HepG2 (cell line): Measurements from ENCODE around the gene GH2. TPM values are rescaled to one million over a fixed set of nuclear protein-coding genes. Genes with fewer than 3 reads are reported as not detected.

Experiments used
- AKAP8 ChIP-seq: sonication (generic); formaldehyde crosslinking; IDR thresholded peaks from 2 replicates; pipeline ENCODE4 v1.5.1; 2020; ENCODE audit warnings: mild to moderate bottlenecking, missing genetic modification reagents
- BORCS8-MEF2B ChIP-seq: sonication (generic); formaldehyde crosslinking; IDR thresholded peaks from 2 replicates; pipeline ENCODE4 v1.8.0; 2022; ENCODE audit warnings: mild to moderate bottlenecking, missing genetic modification reagents
- CCDC6 ChIP-seq: sonication (generic); formaldehyde crosslinking; IDR thresholded peaks from 2 replicates; pipeline ENCODE4 v1.8.1; 2022; ENCODE audit warnings: mild to moderate bottlenecking, missing genetic modification reagents, moderate library complexity
- CENPT ChIP-seq: sonication (generic); formaldehyde crosslinking; IDR thresholded peaks from 2 replicates; pipeline ENCODE4 v1.8.0; 2022; ENCODE audit warnings: low read depth, mild to moderate bottlenecking, moderate library complexity, missing genetic modification reagents
- ELK4 ChIP-seq: sonication (generic); formaldehyde crosslinking; IDR thresholded peaks from 2 replicates; pipeline ENCODE4 v1.9.0; 2021; ENCODE audit warnings: missing genetic modification reagents, borderline replicate concordance
- FOXA3 ChIP-seq: IDR thresholded peaks from 2 replicates; pipeline ENCODE4 v1.6.1; 2016; ENCODE audit warnings: missing genetic modification reagents, missing compliant biosample characterization
- FOXO1 ChIP-seq: sonication (generic); formaldehyde crosslinking; IDR thresholded peaks from 2 replicates; pipeline ENCODE4 v1.4.0; 2020; ENCODE audit warnings: missing genetic modification reagents
- HCFC1 ChIP-seq: fragments of 150-350 bp; IDR thresholded peaks from 2 replicates; pipeline ENCODE4 v1.6.1; 2014; ENCODE audit warnings: low read depth, low read length
- KDM4B ChIP-seq: sonication (generic); formaldehyde crosslinking; IDR thresholded peaks from 2 replicates; pipeline ENCODE4 v1.4.0; 2020; ENCODE audit warnings: missing genetic modification reagents
- KIAA2018 ChIP-seq: sonication (generic); formaldehyde crosslinking; IDR thresholded peaks from 2 replicates; pipeline ENCODE4 v1.5.0; 2020; ENCODE audit warnings: mild to moderate bottlenecking, missing genetic modification reagents, borderline replicate concordance
- MEIS2 ChIP-seq: sonication (generic); formaldehyde crosslinking; IDR thresholded peaks from 2 replicates; pipeline ENCODE4 v1.9.0; 2021; ENCODE audit warnings: mild to moderate bottlenecking, missing genetic modification reagents
- RARA ChIP-seq: IDR thresholded peaks from 2 replicates; pipeline ENCODE4 v1.6.1; 2016; ENCODE audit warnings: missing genetic modification reagents, missing compliant biosample characterization
- SIN3A ChIP-seq: IDR thresholded peaks from 2 replicates; pipeline ENCODE4 v1.6.1; 2011; ENCODE audit warnings: low read depth, mild to moderate bottlenecking, control low read depth, low read length, borderline replicate concordance
- TBX2 ChIP-seq: sonication (generic); formaldehyde crosslinking; IDR thresholded peaks from 2 replicates; pipeline ENCODE4 v1.5.0; 2020; ENCODE audit warnings: missing genetic modification reagents, mild to moderate bottlenecking, borderline replicate concordance
- UBTF ChIP-seq: sonication (generic); formaldehyde crosslinking; IDR thresholded peaks from 2 replicates; pipeline ENCODE4 v1.4.0; 2020; ENCODE audit warnings: mild to moderate bottlenecking, missing genetic modification reagents
- ZNF12 ChIP-seq: sonication (generic); formaldehyde crosslinking; IDR thresholded peaks from 2 replicates; pipeline ENCODE4 v1.5.0; 2020; ENCODE audit warnings: missing genetic modification reagents
- ZNF235 ChIP-seq: sonication (generic); formaldehyde crosslinking; IDR thresholded peaks from 2 replicates; pipeline ENCODE4 v1.8.1; 2023; ENCODE audit warnings: mild to moderate bottlenecking, missing genetic modification reagents, borderline replicate concordance
- ZNF563 ChIP-seq: sonication (generic); formaldehyde crosslinking; IDR thresholded peaks from 2 replicates; pipeline ENCODE4 v1.8.0; 2022; ENCODE audit warnings: mild to moderate bottlenecking, moderate library complexity, missing genetic modification reagents
- ZSCAN9 ChIP-seq: IDR thresholded peaks from 2 replicates; pipeline ENCODE4 v1.6.1; 2016; ENCODE audit warnings: borderline replicate concordance
- polyA plus RNA-seq, 8 experiments: library from polyadenylated mRNA; depleted of rRNA in 3 of 8; stranded (reverse) in 7 of 8; unstranded in 1 of 8; fragments of >200 nt; fragmentation: Illumina TruSeq in 4 of 8; extraction: Trizol in 4 of 8; gene quantifications; 2 replicates each; pipeline versions ENCODE4 v1.2.1 to v1.2.3, GENCODE V29; 2011 to 2016; ENCODE audit warnings: low read depth in 4 of 8, missing spikeins in 1 of 8, mixed read lengths in 1 of 8; ENCODE audit not compliant: insufficient read depth in 1 of 8
- total RNA-seq, 5 experiments: library from RNA; depleted of rRNA; stranded (reverse); fragments of >200 nt; fragmentation: Illumina TruSeq; extraction: Trizol; gene quantifications; 2 replicates each; pipeline ENCODE4 v1.2.3, GENCODE V29; 2016; ENCODE audit warnings: low read depth in 1 of 5

GH2 gene
- total and polyA plus RNA-seq, 2 of the 13 experiments (the other 11 are each of a cell fraction or from before 2014, with no cell fraction given) = not detected

DNA sequence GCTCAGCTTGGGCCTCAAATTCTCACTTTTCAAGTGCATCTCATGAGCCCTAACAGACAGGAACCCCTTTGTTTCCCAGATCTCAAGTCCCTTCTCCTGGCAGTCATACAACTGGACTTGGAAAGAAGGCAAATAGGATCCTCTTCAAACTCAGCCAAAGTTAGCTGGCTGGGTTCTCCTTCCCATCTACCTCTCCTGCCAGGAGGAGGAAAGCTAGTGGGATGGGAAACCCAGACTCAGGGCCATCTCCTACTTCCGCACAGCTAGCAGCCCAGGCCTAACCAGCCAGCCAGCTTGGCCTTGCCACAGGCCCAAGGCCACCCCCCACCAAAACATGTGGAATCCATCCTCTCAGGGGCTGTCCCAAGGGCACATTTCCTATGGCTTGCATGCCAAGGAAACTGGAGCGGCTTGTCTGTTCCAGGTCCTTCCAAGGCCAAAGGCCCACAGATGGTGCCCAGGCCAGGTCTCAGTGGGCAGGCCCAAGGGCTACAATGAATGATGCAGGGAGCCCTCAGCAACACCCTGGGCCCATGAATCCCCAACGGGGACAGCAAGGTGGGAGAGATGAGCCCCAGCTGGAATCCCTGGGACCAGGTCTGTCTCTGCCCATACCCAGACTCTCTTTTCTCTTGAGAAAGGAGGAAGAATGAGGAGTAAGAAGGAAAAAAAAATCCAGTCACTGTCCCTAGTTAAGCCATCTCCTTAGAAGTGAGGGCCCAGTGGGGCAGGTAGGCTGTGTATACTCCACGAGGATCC is 41.0 kb downstream of the GH2 start (continued):
- peak; percentile 44; the same call in 1 of the 2 replicates for TF ChIP-seq ZNF563 (CRISPR knock-in tag)
- 0 out of 2 replicates have a peak, but pooled peaks have one; percentile 5 for TF ChIP-seq BORCS8-MEF2B (CRISPR knock-in tag)
- no peak for TF ChIP-seq ELK4 (CRISPR knock-in tag)
- TF ChIP-seq KDM4B (CRISPR knock-in tag) = no peak
- TF ChIP-seq CENPT (CRISPR knock-in tag) = no peak
- no peak for TF ChIP-seq KIAA2018
- no peak for TF ChIP-seq RARA (CRISPR knock-in tag)
- peak; percentile 60 for TF ChIP-seq TBX2
- TF ChIP-seq SIN3A = 0 out of 2 replicates have a peak, but pooled peaks have one; percentile 8
- no peak for TF ChIP-seq FOXO1 (CRISPR knock-in tag)
- no peak for TF ChIP-seq ZSCAN9 (CRISPR knock-in tag)
- 0 out of 2 replicates have a peak, but pooled peaks have one; percentile 21 for TF ChIP-seq CCDC6 (CRISPR knock-in tag)
- no peak for TF ChIP-seq HCFC1
- TF ChIP-seq MEIS2 (CRISPR knock-in tag) = no peak
- TF ChIP-seq FOXA3 (CRISPR knock-in tag) = no peak
- no peak for TF ChIP-seq ZNF235 (CRISPR knock-in tag)
- no peak for TF ChIP-seq AKAP8 (CRISPR knock-in tag)
- TF ChIP-seq UBTF (CRISPR knock-in tag) = peak; percentile 31; the same call in 1 of the 2 replicates
- TF ChIP-seq ZNF12 = no peak
